CD4-positive, CD25-positive, alpha-beta regulatory T cell (primary cell): ENCODE measurements around the gene CDC25C. TPM values are rescaled to one million over a fixed set of nuclear protein-coding genes. Genes with fewer than 3 reads are reported as not detected.
"Not testable (repeated sequence)": the region's sequence is repeated elsewhere in the genome, so short reads cannot be mapped to it uniquely, and the experiment has no call there.

Source experiments
- ATAC-seq, 2 donors: fragments of 150-1000 bp; cut with Tn5 transposase; one replicate each; pipeline ENCODE4 v1.10.0; 2021; ENCODE audit warnings: low read depth in 2 of 2, moderate number of reproducible peaks in 2 of 2, moderate library complexity in 1 of 2
- DNase-seq, 3 donors: peaks; one replicate each; pipeline versions ENCODE4 v3.0.0 to v3.0.0-alpha.2; 2012 to 2022; ENCODE audit warnings: mixed read lengths in 1 of 3
- H3K27ac ChIP-seq: one replicate; pipeline ENCODE4 v1.7.0; 2013; ENCODE audit warnings: mild to moderate bottlenecking, low read length; ENCODE audit not compliant: insufficient read depth, poor library complexity, severe bottlenecking
- H3K27me3 ChIP-seq: one replicate; pipeline ENCODE4 v1.7.0; 2013; ENCODE audit warnings: low read length; ENCODE audit not compliant: control insufficient read depth, insufficient read depth
- H3K36me3 ChIP-seq: one replicate; pipeline ENCODE4 v1.7.0; 2013; ENCODE audit warnings: mild to moderate bottlenecking, low read length, moderate library complexity; ENCODE audit not compliant: control insufficient read depth, insufficient read depth
- H3K4me1 ChIP-seq: 2 replicates; pipeline ENCODE4 v1.7.0; 2013; ENCODE audit warnings: mild to moderate bottlenecking, low read length; ENCODE audit not compliant: insufficient read depth, control insufficient read depth, poor library complexity, severe bottlenecking
- H3K4me3 ChIP-seq: one replicate; pipeline ENCODE4 v1.7.0; 2013; ENCODE audit warnings: low read depth, mild to moderate bottlenecking, low read length, moderate library complexity
- H3K9me3 ChIP-seq, 2 experiments: 1 replicate in 1 of 2; 2 replicates in 1 of 2; pipeline ENCODE4 v1.7.0; 2013; ENCODE audit warnings: low read length in 2 of 2, mild to moderate bottlenecking in 1 of 2, moderate library complexity in 1 of 2; ENCODE audit not compliant: control insufficient read depth in 2 of 2
- H3K27ac Mint-ChIP-seq, 3 donors: one replicate each; pipeline ENCODE4 v1.8.0; 2020 to 2022; ENCODE audit warnings: mild to moderate bottlenecking in 3 of 3, mixed read lengths in 3 of 3, moderate library complexity in 2 of 3
- H3K27me3 Mint-ChIP-seq: one replicate; pipeline ENCODE4 v1.8.0; 2022; ENCODE audit warnings: mild to moderate bottlenecking, mixed read lengths
- H3K36me3 Mint-ChIP-seq: one replicate; pipeline ENCODE4 v1.8.0; 2020; ENCODE audit warnings: mixed read lengths
- H3K4me1 Mint-ChIP-seq, 4 donors: one replicate each; pipeline ENCODE4 v1.8.0; 2020 to 2022; ENCODE audit warnings: mixed read lengths in 4 of 4, mild to moderate bottlenecking in 1 of 4
- H3K4me3 Mint-ChIP-seq, 4 donors: one replicate each; pipeline ENCODE4 v1.8.0; 2020 to 2022; ENCODE audit warnings: mild to moderate bottlenecking in 4 of 4, mixed read lengths in 4 of 4, moderate library complexity in 3 of 4
- H3K9me3 Mint-ChIP-seq, 7 donors: one replicate each; pipeline ENCODE4 v1.8.0; 2020 to 2022; ENCODE audit warnings: mixed read lengths in 7 of 7, mild to moderate bottlenecking in 3 of 7, moderate library complexity in 2 of 7
- polyA plus RNA-seq, 4 donors: library from polyadenylated mRNA; unstranded; fragments of 300-500 nt; fragmentation: Illumina TruSeq; gene quantifications; one replicate each; pipeline ENCODE4 v1.2.3, GENCODE V29; 2021
- total RNA-seq: library from RNA; stranded (reverse); gene quantifications from one replicate; pipeline ENCODE4 v1.2.3, GENCODE V29; 2022

Gene CDC25C
- total and polyA plus RNA-seq, 5 donors from 2014 or later, result 0.22 to 0.64 (median 0.32) TPM; not detected in 1

DNA sequence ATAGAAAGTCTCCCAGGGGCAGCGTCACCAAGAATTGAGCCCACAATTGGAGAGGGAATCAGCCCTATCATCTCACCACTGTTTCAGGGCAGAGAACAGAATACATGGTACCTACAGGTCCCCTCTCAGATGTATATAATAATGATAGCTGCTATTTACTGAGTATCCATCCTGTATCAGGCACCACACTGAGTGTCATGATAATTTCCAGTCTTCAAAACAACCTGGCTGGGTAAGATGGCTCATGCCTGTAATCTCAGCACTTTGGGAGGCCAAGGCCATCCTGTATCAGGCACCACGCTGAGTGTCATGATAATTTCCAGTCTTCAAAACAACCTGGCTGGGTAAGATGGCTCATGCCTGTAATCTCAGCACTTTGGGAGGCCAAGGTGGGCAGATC is 83.8 kb downstream of the CDC25C start:
- not testable (repeated sequence) for H3K36me3 ChIP-seq, H3K27ac ChIP-seq, H3K4me3 ChIP-seq, H3K27ac Mint-ChIP-seq, DNase-seq, H3K4me1 ChIP-seq, H3K4me3 Mint-ChIP-seq, H3K27me3 ChIP-seq, H3K9me3 Mint-ChIP-seq, H3K4me1 Mint-ChIP-seq, ATAC-seq, H3K36me3 Mint-ChIP-seq, H3K9me3 ChIP-seq
- peaks cover 34% of the 10 kb centered on the region for H3K27me3 Mint-ChIP-seq

DNA sequence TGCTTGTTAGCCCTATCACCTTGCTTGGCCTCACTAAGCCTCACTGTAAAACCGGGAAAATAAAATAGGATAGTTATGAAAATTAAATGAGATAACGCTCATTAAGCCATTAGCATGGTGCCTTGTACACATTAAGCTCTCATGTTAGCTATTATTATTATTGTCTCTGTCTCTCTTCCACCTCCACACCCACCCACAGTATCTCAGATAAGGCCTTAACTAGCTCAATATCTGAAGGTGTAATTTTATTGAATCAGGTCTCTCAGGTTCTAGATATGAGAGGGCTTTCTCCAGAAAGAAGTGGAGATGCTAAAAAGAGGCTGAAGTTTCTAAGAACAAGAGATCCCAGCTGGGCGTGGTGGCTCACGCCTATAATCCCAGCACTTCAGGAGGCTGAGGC is 84.8 kb downstream of the CDC25C start:
- Mint-ChIP-seq H3K4me3 (no peak overlapping the region), H3K27ac (no peak overlapping the region), H3K36me3 (no peaks in the 10 kb centered on the region), H3K9me3 (no peaks in the 10 kb centered on the region), H3K4me1 (peaks cover 0 to 4% (median 0%) of the 10 kb centered on the region in 4 donors), H3K27me3 (peaks cover 37% of the 10 kb centered on the region)
- H3K4me3 ChIP-seq, result no peak overlapping the region
- peaks cover 9% of the 10 kb centered on the region for H3K27me3 ChIP-seq
- no peaks in the 10 kb centered on the region for H3K36me3 ChIP-seq
- peaks cover 6% of the 10 kb centered on the region for H3K4me1 ChIP-seq
- ATAC-seq (no peak), DNase-seq (no peak)
- no peak overlapping the region for H3K27ac ChIP-seq
- H3K9me3 ChIP-seq, result no peaks in the 10 kb centered on the region

DNA sequence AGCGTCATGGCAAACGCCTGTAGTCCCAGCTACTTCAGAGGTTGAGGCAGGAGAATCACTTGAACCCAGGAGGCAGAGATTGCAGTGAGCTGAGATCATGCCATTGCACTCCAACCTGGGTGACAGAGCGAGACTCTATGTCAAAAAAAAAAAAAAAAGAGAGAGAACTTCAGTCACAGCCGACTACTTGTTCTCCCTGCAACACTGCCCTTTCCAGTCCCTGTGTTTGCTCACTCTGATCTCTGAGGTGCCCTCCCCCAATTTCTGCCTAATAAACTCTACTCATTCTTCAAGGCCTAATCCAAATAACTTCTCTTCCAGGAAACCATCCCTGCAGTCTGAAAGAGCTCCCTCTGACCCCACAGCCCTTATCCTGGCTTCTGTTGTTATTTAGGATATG is 85.3 kb downstream of the CDC25C start:
- Mint-ChIP-seq H3K27ac (no peak overlapping the region), H3K9me3 (no peaks in the 10 kb centered on the region), H3K4me3 (no peak overlapping the region), H3K4me1 (peaks cover 2 to 7% (median 2%) of the 10 kb centered on the region in 4 donors), H3K27me3 (peaks cover 36% of the 10 kb centered on the region), H3K36me3 (no peaks in the 10 kb centered on the region)
- Histone ChIP-seq H3K9me3 (no peaks in the 10 kb centered on the region), H3K4me1 (peaks cover 11% of the 10 kb centered on the region), H3K4me3 (no peak overlapping the region), H3K27ac (no peak overlapping the region), H3K36me3 (no peaks in the 10 kb centered on the region), H3K27me3 (peaks cover 10% of the 10 kb centered on the region)
- ATAC-seq (no peak), DNase-seq (no peak)

DNA sequence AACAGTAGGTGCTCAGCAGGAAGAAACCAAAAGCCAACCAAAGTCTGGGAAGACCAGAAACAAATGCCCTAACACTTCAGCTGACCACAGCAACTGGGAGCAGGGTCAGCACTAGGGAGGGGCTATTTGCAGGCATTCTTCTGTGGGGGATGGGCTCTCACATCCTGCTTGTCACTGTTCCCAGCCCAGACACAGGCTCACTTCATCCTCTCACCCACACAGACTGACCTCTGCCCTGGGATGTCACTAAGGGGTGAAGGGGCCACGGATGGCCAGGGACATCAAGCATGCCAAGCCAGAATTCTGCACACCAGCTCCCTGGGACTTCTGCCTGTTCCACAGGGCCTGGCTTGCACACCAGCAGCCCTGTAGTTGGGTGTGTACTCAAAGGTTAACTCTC is 85.9 kb downstream of the CDC25C start:
- H3K27me3 ChIP-seq, result peaks cover 16% of the 10 kb centered on the region
- Mint-ChIP-seq H3K9me3 (no peaks in the 10 kb centered on the region), H3K4me1 (peaks cover 5 to 13% (median 7%) of the 10 kb centered on the region in 4 donors), H3K27ac (no peak overlapping the region), H3K36me3 (no peaks in the 10 kb centered on the region), H3K27me3 (peaks cover 42% of the 10 kb centered on the region), H3K4me3 (no peak overlapping the region)
- no peaks in the 10 kb centered on the region for H3K36me3 ChIP-seq
- H3K27ac ChIP-seq, result no peak overlapping the region
- no peaks in the 10 kb centered on the region for H3K9me3 ChIP-seq
- DNase-seq (no peak), ATAC-seq (no peak)
- peaks cover 12% of the 10 kb centered on the region for H3K4me1 ChIP-seq
- no peak overlapping the region for H3K4me3 ChIP-seq

DNA sequence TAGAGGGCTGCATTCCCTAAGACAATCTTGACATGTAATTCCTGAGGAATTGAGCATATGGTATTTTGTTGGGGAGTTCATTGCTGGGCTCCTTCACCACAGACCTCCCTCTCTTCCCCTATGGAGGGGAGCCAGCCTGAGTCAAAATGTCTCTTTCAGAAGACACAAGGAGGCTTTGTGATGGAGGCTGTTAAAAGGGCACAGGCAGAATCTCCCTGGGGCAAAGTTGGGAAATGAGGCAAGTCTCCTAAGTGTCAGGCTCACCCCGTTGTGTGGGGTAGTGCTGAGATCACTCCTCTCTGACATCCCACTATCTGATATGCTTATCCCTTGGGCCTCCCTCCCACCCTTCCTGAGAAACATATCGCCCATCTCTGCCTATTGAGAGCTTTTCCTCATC is 87.8 kb downstream of the CDC25C start:
- peaks cover 5 to 15% (median 8%) of the 10 kb centered on the region in 4 donors for H3K4me1 Mint-ChIP-seq
- H3K4me1 ChIP-seq, result peaks cover 12% of the 10 kb centered on the region
- H3K27me3 ChIP-seq, result peaks cover 28% of the 10 kb centered on the region
- ATAC-seq (no peak), DNase-seq (no peak)
- H3K4me3 ChIP-seq, result no peak overlapping the region
- H3K27ac ChIP-seq, result no peak overlapping the region
- no peaks in the 10 kb centered on the region for H3K36me3 ChIP-seq
- H3K9me3 Mint-ChIP-seq, result peaks cover 0 to 2% (median 0%) of the 10 kb centered on the region in 7 donors
- peaks cover 55% of the 10 kb centered on the region for H3K27me3 Mint-ChIP-seq
- H3K27ac Mint-ChIP-seq, result no peak overlapping the region
- H3K36me3 Mint-ChIP-seq, result no peaks in the 10 kb centered on the region
- no peaks in the 10 kb centered on the region for H3K9me3 ChIP-seq
- peak overlapping the region in 1 of 4 donors; percentile 56 for H3K4me3 Mint-ChIP-seq

DNA sequence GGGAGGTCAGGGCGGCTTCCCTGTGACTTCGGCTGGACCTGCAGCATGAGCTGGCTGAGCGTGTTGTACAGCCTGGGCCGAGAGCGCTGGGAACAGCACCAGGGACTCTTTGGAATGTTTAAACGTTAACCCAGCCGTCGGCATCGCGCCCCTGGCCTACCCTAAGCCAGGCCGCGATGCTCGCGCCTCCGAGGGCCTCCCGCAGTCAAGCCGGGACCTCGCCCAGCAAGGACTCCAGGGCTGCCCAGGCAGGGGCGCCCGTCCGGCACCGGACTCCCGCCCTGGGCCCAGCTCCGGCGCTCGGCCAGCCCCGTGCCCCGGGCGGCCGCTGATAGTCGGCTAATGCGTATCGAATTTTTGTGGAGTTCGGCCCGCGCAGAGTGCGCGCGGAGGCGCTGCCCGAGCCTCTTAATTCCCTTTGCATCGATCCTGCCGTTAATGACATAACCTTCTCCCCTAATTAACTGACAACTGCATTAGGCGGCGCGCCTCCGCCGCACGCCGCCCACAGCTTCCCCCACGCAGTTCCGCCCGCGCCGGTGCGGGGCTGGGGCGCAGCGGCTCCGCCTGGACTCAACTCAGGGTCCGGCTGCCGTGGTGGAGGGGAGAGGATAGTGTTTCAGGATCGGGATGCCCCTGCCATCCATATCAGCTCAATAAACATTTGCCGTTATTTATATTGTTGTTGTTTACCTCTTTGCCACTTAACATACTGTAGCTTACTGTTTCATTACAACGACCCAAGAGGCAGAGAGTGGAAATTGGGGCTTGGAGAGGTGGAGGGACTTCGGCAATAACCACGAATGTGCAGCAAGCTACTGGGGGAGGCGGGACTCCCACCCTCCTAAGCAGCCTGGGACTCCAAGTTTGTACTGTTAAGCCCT is 89.7 kb downstream of the CDC25C start:
- H3K4me1 Mint-ChIP-seq, result peaks cover 5 to 15% (median 8%) of the 10 kb centered on the region in 4 donors
- peaks cover 60% of the 10 kb centered on the region for H3K27me3 Mint-ChIP-seq
- ATAC-seq, result peak in 1 of 2 donors; percentile 59
- H3K36me3 Mint-ChIP-seq, result no peaks in the 10 kb centered on the region
- Histone ChIP-seq H3K27ac (no peak overlapping the region), H3K27me3 (peaks cover 30% of the 10 kb centered on the region), H3K4me3 (peak overlapping the region; percentile 44), H3K9me3 (no peaks in the 10 kb centered on the region), H3K36me3 (no peaks in the 10 kb centered on the region), H3K4me1 (peaks cover 12% of the 10 kb centered on the region)
- DNase-seq, result peak in 2 of 3 donors; percentile 11 to 13
- H3K4me3 Mint-ChIP-seq, result peak overlapping the region; percentile 58 to 73 (median 68)
- H3K9me3 Mint-ChIP-seq, result peaks cover 0 to 2% (median 0%) of the 10 kb centered on the region in 7 donors
- H3K27ac Mint-ChIP-seq, result no peak overlapping the region

DNA sequence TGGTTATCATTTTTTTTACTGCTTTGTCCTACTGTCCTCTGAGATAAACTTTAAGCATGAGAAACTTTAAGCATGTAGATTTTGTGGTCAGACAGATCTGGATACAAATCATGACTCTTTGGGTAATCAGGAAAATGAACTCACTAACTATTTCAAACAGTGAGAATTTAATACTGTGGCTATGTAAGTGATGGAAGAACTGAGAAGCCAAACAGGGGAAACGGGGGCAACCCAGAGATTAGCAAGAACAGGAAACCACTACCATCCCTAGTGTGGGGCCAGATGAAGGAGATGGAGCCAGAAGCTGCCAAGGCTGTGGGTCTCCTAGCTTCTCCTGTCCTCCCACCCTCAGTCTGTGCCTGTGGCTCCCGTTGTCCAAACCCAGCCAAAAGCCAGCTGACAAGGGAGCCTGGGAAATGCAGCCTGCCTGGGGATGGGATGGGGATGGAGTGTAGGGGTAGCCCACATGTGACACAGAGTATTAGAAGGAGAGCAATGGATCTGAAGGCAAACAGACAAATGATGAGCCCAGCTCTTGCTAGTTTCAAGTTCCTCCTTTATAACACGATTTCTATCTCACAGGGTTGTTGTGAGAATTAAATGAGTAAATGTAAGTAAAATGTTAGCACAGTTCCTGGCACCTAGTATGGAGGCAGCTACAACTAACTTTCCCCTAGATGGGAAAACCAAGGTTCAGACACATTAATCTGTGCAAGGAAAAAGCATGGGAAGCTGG is 90.8 kb downstream of the CDC25C start:
- Histone ChIP-seq H3K27me3 (peaks cover 30% of the 10 kb centered on the region), H3K4me3 (no peak overlapping the region), H3K36me3 (no peaks in the 10 kb centered on the region), H3K27ac (no peak overlapping the region), H3K4me1 (peaks cover 12% of the 10 kb centered on the region), H3K9me3 (no peaks in the 10 kb centered on the region)
- Mint-ChIP-seq H3K36me3 (no peaks in the 10 kb centered on the region), H3K27me3 (peaks cover 65% of the 10 kb centered on the region), H3K4me1 (peaks cover 5 to 15% (median 8%) of the 10 kb centered on the region in 4 donors), H3K4me3 (peak overlapping the region in 1 of 4 donors; percentile 67), H3K9me3 (peaks cover 0 to 2% (median 0%) of the 10 kb centered on the region in 7 donors), H3K27ac (peak overlapping the region in 1 of 3 donors; percentile 21)
- ATAC-seq (no peak), DNase-seq (no peak)
